Colonic mucosa (tissue), 4 donors: ENCODE data around the gene CFAP54. TPM values are rescaled to one million over a fixed set of nuclear protein-coding genes. Genes with fewer than 3 reads are reported as not detected.

Experiments
- DNase-seq: peaks from one replicate; pipeline ENCODE4 v3.0.0-alpha.2; 2020
- H3K27ac ChIP-seq: fragments of 200-600 bp; one replicate; pipeline ENCODE4 v1.8.0; 2021
- H3K27me3 ChIP-seq: fragments of 200-600 bp; one replicate; pipeline ENCODE4 v1.8.0; 2021
- H3K36me3 ChIP-seq: fragments of 200-600 bp; one replicate; pipeline ENCODE4 v1.8.0; 2021
- H3K4me1 ChIP-seq: fragments of 200-600 bp; one replicate; pipeline ENCODE4 v1.8.0; 2021; ENCODE audit warnings: mild to moderate bottlenecking
- H3K4me3 ChIP-seq: fragments of 200-600 bp; one replicate; pipeline ENCODE4 v1.8.0; 2021
- H3K9ac ChIP-seq, 2 donors: one replicate each; pipeline ENCODE4 v1.7.0; 2013; ENCODE audit warnings: control low read depth in 2 of 2, low read depth in 2 of 2, low read length in 2 of 2
- H3K9me3 ChIP-seq: fragments of 200-600 bp; one replicate; pipeline ENCODE4 v1.8.0; 2021
- CTCF ChIP-seq: fragments of 200-600 bp; IDR thresholded peaks from one replicate; pipeline ENCODE4 v1.8.0; 2022; ENCODE audit warnings: antibody characterized with exemption, mild to moderate bottlenecking
- intact Hi-C: fragments of 100-400 bp; cut with DNase I; formaldehyde crosslinking; loops from one replicate; pipeline ENCODE4 v1.14.1; 2022
- total RNA-seq, 2 donors: library from RNA; stranded (reverse); fragmentation: NEBNext Ultra II Directional in 1 of 2; extraction: Animal tissue kit (Norgen Biotek cat#: 25700) in 1 of 2; gene quantifications; one replicate each; pipeline ENCODE4 v1.2.1, GENCODE V29; 2021
- donor health status: healthy.
- donor health status: DM: no; HTN: no; CAD: no.
- donor health status: DM: no; HTN: no; CAD: no.

The CFAP54 gene
- total RNA-seq, 2 donors from 2014 or later: 0.32 TPM

GRCh38 chr12:96846293-96846692, 356.9 kb downstream of the CFAP54 start:
- H3K27me3 ChIP-seq: no peaks in the 10 kb centered on the region
- H3K9me3 ChIP-seq: no peaks in the 10 kb centered on the region
- no peak overlapping the region for H3K4me3 ChIP-seq
- H3K4me1 ChIP-seq: no peaks in the 10 kb centered on the region
- no peak for DNase-seq
- H3K36me3 ChIP-seq: no peaks in the 10 kb centered on the region
- no peak overlapping the region for H3K9ac ChIP-seq
- no peak overlapping the region for H3K27ac ChIP-seq
- no peak for TF ChIP-seq CTCF
- intact Hi-C loops: no loop called here

GRCh38 chr12:96850676-96851075, 361.3 kb downstream of the CFAP54 start:
- no peak for TF ChIP-seq CTCF
- no peaks in the 10 kb centered on the region for H3K36me3 ChIP-seq
- no peak overlapping the region for H3K9ac ChIP-seq
- no peak overlapping the region for H3K27ac ChIP-seq
- no peaks in the 10 kb centered on the region for H3K9me3 ChIP-seq
- no peak overlapping the region for H3K4me3 ChIP-seq
- no peaks in the 10 kb centered on the region for H3K4me1 ChIP-seq
- no peak for DNase-seq
- no peaks in the 10 kb centered on the region for H3K27me3 ChIP-seq
- intact Hi-C loops: no loop called here

- intact Hi-C loops: no loop called here
- no peak for DNase-seq
- no peak for TF ChIP-seq CTCF
- Histone ChIP-seq H3K4me1 (no peaks in the 10 kb centered on the region), H3K36me3 (no peaks in the 10 kb centered on the region), H3K9me3 (no peaks in the 10 kb centered on the region), H3K4me3 (no peak overlapping the region), H3K27ac (no peak overlapping the region), H3K27me3 (no peaks in the 10 kb centered on the region), H3K9ac (no peak overlapping the region)
These were observed 368.8 kb downstream of the CFAP54 start for GRCh38 chr12:96858162-96858561.

GRCh38 chr12:96861656-96862055, 372.3 kb downstream of the CFAP54 start:
- no peak for TF ChIP-seq CTCF
- H3K27me3 ChIP-seq: no peaks in the 10 kb centered on the region
- H3K9me3 ChIP-seq: no peaks in the 10 kb centered on the region
- no peaks in the 10 kb centered on the region for H3K36me3 ChIP-seq
- H3K4me1 ChIP-seq: no peaks in the 10 kb centered on the region
- intact Hi-C loops: no loop called here
- H3K9ac ChIP-seq: no peak overlapping the region
- no peak overlapping the region for H3K4me3 ChIP-seq
- no peak overlapping the region for H3K27ac ChIP-seq
- no peak for DNase-seq

- H3K27me3 ChIP-seq: no peaks in the 10 kb centered on the region
- no peak overlapping the region for H3K27ac ChIP-seq
- no peaks in the 10 kb centered on the region for H3K36me3 ChIP-seq
- no peak for DNase-seq
- no peak overlapping the region for H3K9ac ChIP-seq
- intact Hi-C loops: no loop called here
- TF ChIP-seq CTCF: no peak
- H3K4me3 ChIP-seq: no peak overlapping the region
- no peaks in the 10 kb centered on the region for H3K9me3 ChIP-seq
- no peaks in the 10 kb centered on the region for H3K4me1 ChIP-seq
These were observed 372.9 kb downstream of the CFAP54 start for GRCh38 chr12:96862326-96862725.

GRCh38 chr12:96864335-96864734, 375.0 kb downstream of the CFAP54 start:
- no peak for DNase-seq
- intact Hi-C loops: no loop called here
- Histone ChIP-seq H3K4me1 (no peaks in the 10 kb centered on the region), H3K9me3 (no peaks in the 10 kb centered on the region), H3K36me3 (no peaks in the 10 kb centered on the region), H3K27me3 (no peaks in the 10 kb centered on the region), H3K27ac (no peak overlapping the region), H3K9ac (no peak overlapping the region), H3K4me3 (no peak overlapping the region)
- TF ChIP-seq CTCF: no peak
